A549 (cell line): ENCODE data around the gene FAM227B. TPM values are rescaled to one million over a fixed set of nuclear protein-coding genes. Genes with fewer than 3 reads are reported as not detected.
A peak's percentile ranks its signal among the peaks of the same experiment; 100 is the strongest.

Experiments used
- ATAC-seq, 2 experiments: fragments of 200-7000 bp in 1 of 2; fragments of >200 bp in 1 of 2; cut with Nextera tagmentation in 1 of 2; cut with Tn5 transposase in 1 of 2; 3 replicates each; pipeline versions ENCODE4 v1.8.0 to v1.9.1; 2018 to 2020; ENCODE audit warnings: mild to moderate bottlenecking in 1 of 2, moderate library complexity in 1 of 2
- CTCF ChIA-PET: fragments of 300-600 bp; sonication (Branson Sonifier 250); formaldehyde crosslinking; extraction: SDS; loops from one replicate; lab custom pipeline; 2021; ENCODE audit warnings: antibody characterized with exemption, inconsistent platforms; lab: Yijun Ruan, JAX
- POLR2A ChIA-PET: fragments of 350-600 bp; formaldehyde crosslinking; extraction: SDS; loops from one replicate; lab custom pipeline; 2021; ENCODE audit warnings: antibody characterized with exemption, inconsistent platforms; lab: Yijun Ruan, JAX
- DNase-seq, 2 experiments: peaks; one replicate each; pipeline versions ENCODE4 v3.0.0 to v3.0.0-alpha.2; 2011 to 2016; ENCODE audit warnings: low read depth in 1 of 2, low spot score in 1 of 2
- FAIRE-seq: peaks from 2 replicates; lab custom pipeline; 2011; peaks lifted over from hg19 to GRCh38; lab: Jason Lieb, UNC
- H3K27ac ChIP-seq, 2 experiments: fragments of >200 bp; sonication (Bioruptor Twin); formaldehyde crosslinking; 3 replicates each; pipeline ENCODE4 v1.5.1; 2016 to 2017
- H3K4me1 ChIP-seq: fragments of >200 bp; sonication (Bioruptor Twin); formaldehyde crosslinking; 3 replicates; pipeline ENCODE4 v1.6.1; 2016
- H3K4me2 ChIP-seq: fragments of >200 bp; sonication (Bioruptor Twin); formaldehyde crosslinking; 3 replicates; pipeline ENCODE4 v1.6.1; 2016
- H3K4me3 ChIP-seq: fragments of >200 bp; sonication (Bioruptor Twin); formaldehyde crosslinking; 3 replicates; pipeline ENCODE4 v1.5.1; 2016
- H3K9me3 ChIP-seq: fragments of >200 bp; sonication (Bioruptor Twin); formaldehyde crosslinking; 3 replicates; pipeline ENCODE4 v1.6.1; 2016
- BHLHE40 ChIP-seq: IDR thresholded peaks from 2 replicates; pipeline ENCODE4 v1.6.1; 2012; ENCODE audit warnings: low read depth, low read length, inconsistent platforms
- CHD4 ChIP-seq: fragments of 200-600 bp; sonication (generic); IDR thresholded peaks from 2 replicates; pipeline ENCODE4 v1.6.1; 2016; ENCODE audit warnings: antibody characterized with exemption, mild to moderate bottlenecking, borderline replicate concordance
- CTCF ChIP-seq: fragments of >200 bp; sonication (Bioruptor Twin); formaldehyde crosslinking; IDR thresholded peaks from 3 replicates; pipeline ENCODE4 v1.5.1; 2016
- E2F6 ChIP-seq: IDR thresholded peaks from 2 replicates; pipeline ENCODE4 v1.6.1; 2012; ENCODE audit warnings: low read depth, borderline replicate concordance
- EP300 ChIP-seq, 2 experiments: fragments of >200 bp; sonication (Bioruptor Twin); formaldehyde crosslinking; IDR thresholded peaks; 2 replicates in 1 of 2; 3 replicates in 1 of 2; pipeline ENCODE4 v1.6.1; 2016 to 2017
- FOSB ChIP-seq: fragments of 250-450 bp; sonication (Bioruptor Pico); IDR thresholded peaks from 2 replicates; pipeline ENCODE4 v1.5.0; 2020; ENCODE audit warnings: mild to moderate bottlenecking, moderate library complexity
- GATA3 ChIP-seq: IDR thresholded peaks from 2 replicates; pipeline ENCODE4 v1.6.1; 2012; ENCODE audit warnings: borderline replicate concordance
- HDAC2 ChIP-seq: fragments of 200-600 bp; sonication (generic); IDR thresholded peaks from 2 replicates; pipeline ENCODE4 v1.6.1; 2016
- HEYL ChIP-seq: fragments of 250-450 bp; sonication (Bioruptor Pico); IDR thresholded peaks from 2 replicates; pipeline ENCODE4 v1.8.0; 2021; ENCODE audit warnings: mild to moderate bottlenecking, moderate library complexity
- HOXA7 ChIP-seq: fragments of 250-450 bp; sonication (Bioruptor Pico); IDR thresholded peaks from 2 replicates; pipeline ENCODE4 v1.5.0; 2020; ENCODE audit warnings: mild to moderate bottlenecking, moderate library complexity
- HOXB5 ChIP-seq: fragments of 250-450 bp; sonication (Bioruptor Pico); IDR thresholded peaks from 2 replicates; pipeline ENCODE4 v1.5.0; 2020; ENCODE audit warnings: mild to moderate bottlenecking, moderate library complexity
- JUNB ChIP-seq: fragments of >200 bp; sonication (Bioruptor Twin); formaldehyde crosslinking; IDR thresholded peaks from 2 replicates; pipeline ENCODE4 v1.6.1; 2016
- KDM1A ChIP-seq: fragments of 200-600 bp; sonication (generic); IDR thresholded peaks from 2 replicates; pipeline ENCODE4 v1.6.1; 2016; ENCODE audit warnings: low read depth, mild to moderate bottlenecking
- MAZ ChIP-seq: fragments of 150-350 bp; IDR thresholded peaks from 2 replicates; pipeline ENCODE4 v1.6.1; 2014; ENCODE audit warnings: antibody characterized with exemption, low read depth, low read length, borderline replicate concordance
- MYC ChIP-seq: IDR thresholded peaks from 2 replicates; pipeline ENCODE4 v1.6.1; 2012; ENCODE audit warnings: mild to moderate bottlenecking, inconsistent platforms, low read length, improper control_type of control experiment, borderline replicate concordance
- NFE2L2 ChIP-seq: fragments of 150-350 bp; conservative IDR thresholded peaks from 2 replicates; pipeline ENCODE4 v1.6.1; 2014; ENCODE audit warnings: low read length
- NPAS2 ChIP-seq: fragments of 250-450 bp; sonication (Bioruptor Pico); IDR thresholded peaks from 2 replicates; pipeline ENCODE4 v1.8.0; 2022; ENCODE audit warnings: mild to moderate bottlenecking, moderate library complexity, borderline replicate concordance
- NR3C1 ChIP-seq: fragments of >200 bp; sonication (Bioruptor Twin); formaldehyde crosslinking; IDR thresholded peaks from 3 replicates; pipeline ENCODE4 v1.6.1; 2017
- PBX3 ChIP-seq: IDR thresholded peaks from 2 replicates; pipeline ENCODE4 v1.6.1; 2012
- PHF8 ChIP-seq: fragments of 200-600 bp; sonication (generic); IDR thresholded peaks from 2 replicates; pipeline ENCODE4 v1.6.1; 2016; ENCODE audit warnings: low read depth, mild to moderate bottlenecking, antibody characterized with exemption, moderate library complexity, borderline replicate concordance
- POLR2AphosphoS2 ChIP-seq: conservative IDR thresholded peaks from 2 replicates; pipeline ENCODE4 v1.6.1; 2012; ENCODE audit warnings: low read length, improper control_type of control experiment, inconsistent platforms
- RAD21 ChIP-seq, 2 experiments: fragments of >200 bp in 1 of 2; sonication (Bioruptor Twin) in 1 of 2; formaldehyde crosslinking in 1 of 2; IDR thresholded peaks in 1 of 2; conservative IDR thresholded peaks in 1 of 2; 2 replicates in 1 of 2; 3 replicates in 1 of 2; pipeline ENCODE4 v1.6.1; 2012 to 2018; ENCODE audit warnings: inconsistent platforms in 1 of 2
- RARB ChIP-seq: fragments of 250-450 bp; sonication (Bioruptor Pico); IDR thresholded peaks from 2 replicates; pipeline ENCODE4 v1.8.0; 2021; ENCODE audit warnings: mild to moderate bottlenecking, moderate library complexity
- RCOR1 ChIP-seq: fragments of 150-350 bp; IDR thresholded peaks from 2 replicates; pipeline ENCODE4 v1.6.1; 2014; ENCODE audit warnings: antibody characterized with exemption, low read length, low read depth
- RFX5 ChIP-seq: fragments of 450-650 bp; IDR thresholded peaks from 2 replicates; pipeline ENCODE4 v1.7.1; 2014; ENCODE audit warnings: antibody characterized with exemption, mild to moderate bottlenecking, moderate library complexity
- RNF2 ChIP-seq: fragments of 200-600 bp; sonication (generic); IDR thresholded peaks from 2 replicates; pipeline ENCODE4 v1.6.1; 2016; ENCODE audit warnings: low read depth, mild to moderate bottlenecking, antibody characterized with exemption, moderate library complexity, borderline replicate concordance
- TFCP2L1 ChIP-seq: fragments of 250-450 bp; sonication (Bioruptor Pico); IDR thresholded peaks from 2 replicates; pipeline ENCODE4 v1.5.0; 2021; ENCODE audit warnings: mild to moderate bottlenecking
- TP53 ChIP-seq: fragments of 250-450 bp; sonication (Bioruptor Pico); IDR thresholded peaks from 2 replicates; pipeline ENCODE4 v1.5.0; 2021; ENCODE audit warnings: mild to moderate bottlenecking, moderate library complexity
- ZFP36 ChIP-seq: fragments of 450-650 bp; IDR thresholded peaks from 2 replicates; pipeline ENCODE4 v1.6.1; 2014; ENCODE audit warnings: borderline replicate concordance; ENCODE audit not compliant: partially characterized antibody
- ZNF302 ChIP-seq: fragments of 250-450 bp; sonication (Bioruptor Pico); IDR thresholded peaks from 2 replicates; pipeline ENCODE4 v1.9.0; 2021; ENCODE audit warnings: inconsistent platforms, mild to moderate bottlenecking, moderate library complexity
- ZSCAN20 ChIP-seq: fragments of 250-450 bp; sonication (Bioruptor Pico); IDR thresholded peaks from 2 replicates; pipeline ENCODE4 v1.8.0; 2022; ENCODE audit warnings: mild to moderate bottlenecking, moderate library complexity
- WGBS: methylation state at CpG from one replicate; pipeline ENCODE4 v1.1.6; 2017; ENCODE audit errors: missing lambda C conversion rate; 5-methylcytosine and 5-hydroxymethylcytosine counted together
- polyA plus RNA-seq, 4 experiments: library from polyadenylated mRNA; depleted of rRNA in 3 of 4; stranded (reverse); fragments of >200 nt; fragmentation: RNase III in 1 of 4; extraction: RNeasy Plus Mini Kit Qiagen cat#74134 plus additional on column Dnase treatment in 1 of 4; gene quantifications; 2 replicates in 3 of 4; 3 replicates in 1 of 4; pipeline ENCODE4 v1.2.3, GENCODE V29; 2011 to 2017
- TF ChIP-seq, protein P1 (sequence below): fragments of 150-350 bp; IDR thresholded peaks from 2 replicates; pipeline ENCODE4 v1.6.1; 2014; ENCODE audit warnings: low read depth, mild to moderate bottlenecking, low read length

The FAM227B gene
- polyA plus RNA-seq, 2 of the 4 experiments (the other 2 are of a cell fraction), result 1.9 to 3.7 TPM

GRCh38 chr15:49646891-49647290 lies 26.3 kb upstream of the FAM227B start:
- no peaks in the 10 kb centered on the region; the same call in 2 of the 3 replicates for H3K9me3 ChIP-seq
- H3K4me1 ChIP-seq, result no peaks in the 10 kb centered on the region
- no peak overlapping the region for H3K4me2 ChIP-seq
- 86% methylated on average over 2 of the region's 2 CpGs for WGBS
- TF ChIP-seq NFE2L2, result no peak
- no peak for TF ChIP-seq EP300 (IDR thresholded peaks at IDR 0.05)
- no peak for TF ChIP-seq NPAS2 (CRISPR knock-in tag)
- no peak for TF ChIP-seq RNF2
- no peak for TF ChIP-seq RFX5
- TF ChIP-seq HEYL (CRISPR knock-in tag), result no peak
- TF ChIP-seq NR3C1, result no peak
- TF ChIP-seq HOXA7 (CRISPR knock-in tag), result no peak
- no peak for TF ChIP-seq RAD21 (conservative IDR thresholded peaks at IDR 0.05 in 1 of 2, IDR thresholded peaks at IDR 0.05 in 1 of 2)
- TF ChIP-seq ZSCAN20 (CRISPR knock-in tag), result no peak
- TF ChIP-seq FOSB (CRISPR knock-in tag), result no peak
- no peak for TF ChIP-seq MAZ
- FAIRE-seq (no peak), DNase-seq (no peak), ATAC-seq (no peak)
- no peak overlapping the region for H3K27ac ChIP-seq
- H3K4me3 ChIP-seq, result no peak overlapping the region
- ChIA-PET POLR2A (no interaction called here), CTCF (no interaction called here)

DNA sequence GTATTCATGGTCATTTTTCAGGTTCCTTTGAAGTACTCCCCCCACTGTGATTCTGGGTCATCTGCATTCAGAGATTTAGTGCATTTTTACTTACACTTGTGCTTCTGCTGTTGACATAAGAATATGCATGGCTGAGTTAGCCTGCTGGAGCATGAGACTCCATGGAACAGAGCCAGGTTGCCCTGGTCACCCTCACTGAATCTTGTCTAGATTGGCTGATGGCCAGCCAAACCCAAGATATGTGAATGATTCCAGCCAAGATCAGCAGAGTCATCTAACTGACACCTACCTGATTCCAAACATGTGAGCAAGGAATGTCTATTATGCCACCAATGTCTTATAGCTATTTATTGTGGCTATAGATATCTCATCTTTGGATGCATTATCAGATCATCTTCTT lies 25.3 kb upstream of the FAM227B start:
- FAIRE-seq, result no peak
- CTCF ChIA-PET, result no interaction called here
- TF ChIP-seq, protein P1, sequence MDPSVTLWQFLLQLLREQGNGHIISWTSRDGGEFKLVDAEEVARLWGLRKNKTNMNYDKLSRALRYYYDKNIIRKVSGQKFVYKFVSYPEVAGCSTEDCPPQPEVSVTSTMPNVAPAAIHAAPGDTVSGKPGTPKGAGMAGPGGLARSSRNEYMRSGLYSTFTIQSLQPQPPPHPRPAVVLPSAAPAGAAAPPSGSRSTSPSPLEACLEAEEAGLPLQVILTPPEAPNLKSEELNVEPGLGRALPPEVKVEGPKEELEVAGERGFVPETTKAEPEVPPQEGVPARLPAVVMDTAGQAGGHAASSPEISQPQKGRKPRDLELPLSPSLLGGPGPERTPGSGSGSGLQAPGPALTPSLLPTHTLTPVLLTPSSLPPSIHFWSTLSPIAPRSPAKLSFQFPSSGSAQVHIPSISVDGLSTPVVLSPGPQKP, result no peak
- TF ChIP-seq CTCF (no peak), HOXB5 (no peak), TP53 (CRISPR knock-in tag) (no peak)

DNA sequence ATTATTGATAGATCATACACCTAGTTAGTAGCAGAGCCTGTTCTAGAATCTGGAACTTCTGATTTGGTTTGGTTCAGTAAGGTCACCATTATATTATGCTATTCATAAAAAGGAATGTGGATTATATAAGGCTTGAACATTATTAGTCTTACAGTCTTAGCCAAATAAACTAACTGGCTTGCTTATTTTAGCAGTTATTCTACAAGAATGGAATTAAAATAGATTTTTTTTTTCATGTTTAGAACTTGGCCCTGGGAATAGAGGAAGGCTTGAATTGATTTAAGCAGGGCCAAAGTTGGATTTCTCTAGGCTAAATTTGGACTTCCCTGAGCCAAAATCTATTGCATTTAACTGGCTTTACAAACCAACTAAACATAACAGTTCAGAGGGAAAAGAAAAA lies 24.7 kb upstream of the FAM227B start:
- CTCF ChIA-PET, result no interaction called here
- POLR2A ChIA-PET, result no interaction called here

More for the DNA sequence above, 25.3 kb upstream of the FAM227B start:
- POLR2A ChIA-PET, result no interaction called here
- DNase-seq, result peak in 1 of 2 experiments; percentile 2
- no peak overlapping the region for H3K4me3 ChIP-seq
- ATAC-seq, result no peak
- no peak overlapping the region for H3K27ac ChIP-seq
- no peaks in the 10 kb centered on the region for H3K4me1 ChIP-seq
- H3K9me3 ChIP-seq, result no peaks in the 10 kb centered on the region
- H3K4me2 ChIP-seq, result no peak overlapping the region

More for the DNA sequence above, 24.7 kb upstream of the FAM227B start:
- ATAC-seq (no peak), FAIRE-seq (no peak), DNase-seq (no peak)
- Histone ChIP-seq H3K27ac (no peak overlapping the region), H3K9me3 (no peaks in the 10 kb centered on the region), H3K4me3 (no peak overlapping the region), H3K4me2 (no peak overlapping the region), H3K4me1 (no peaks in the 10 kb centered on the region)
- no peak for TF ChIP-seq JUNB
- no peak for TF ChIP-seq CHD4
- TF ChIP-seq RAD21 (conservative IDR thresholded peaks at IDR 0.05 in 1 of 2, IDR thresholded peaks at IDR 0.05 in 1 of 2), result no peak
- TF ChIP-seq POLR2AphosphoS2, result no peak
- no peak for TF ChIP-seq E2F6
- TF ChIP-seq TFCP2L1, result no peak
- no peak for TF ChIP-seq BHLHE40
- TF ChIP-seq RARB (CRISPR knock-in tag), result no peak
- TF ChIP-seq RCOR1, result no peak
- TF ChIP-seq MYC, result no peak
- TF ChIP-seq, protein P1, result no peak
- TF ChIP-seq PHF8, result no peak
- TF ChIP-seq NR3C1, result no peak
- no peak for TF ChIP-seq ZNF302 (CRISPR knock-in tag)
- TF ChIP-seq PBX3, result no peak
- TF ChIP-seq ZFP36, result no peak
- no peak for TF ChIP-seq HDAC2
- no peak for TF ChIP-seq KDM1A
- no peak for TF ChIP-seq GATA3
